ENCODE data around the gene MSRB1. TPM values are rescaled to one million over a fixed set of nuclear protein-coding genes. Genes with fewer than 3 reads are reported as not detected.

Gene MSRB1
- total RNA-seq, 1 experiment from 2014 or later, result 18.3 TPM

Other genes starting within 250 kb of the MSRB1 start
- 75.3 TPM for gene MAPK8IP3, start 237.0 kb downstream of the MSRB1 start, total RNA-seq (2021; ENCODE audit: unreplicated experiment)
- 103 TPM for gene NME3, start 171.7 kb downstream of the MSRB1 start, total RNA-seq (2021; ENCODE audit: unreplicated experiment)
- 36.3 TPM for gene EME2, start 170.4 kb downstream of the MSRB1 start, total RNA-seq (2021; ENCODE audit: unreplicated experiment)
- gene MRPS34, start 170.1 kb downstream of the MSRB1 start, total RNA-seq (2021; ENCODE audit: unreplicated experiment), result 200 TPM
- gene SPSB3, start 160.6 kb downstream of the MSRB1 start, total RNA-seq (2021; ENCODE audit: unreplicated experiment), result 31.6 TPM
- gene NUBP2, start 160.2 kb downstream of the MSRB1 start, total RNA-seq (2021; ENCODE audit: unreplicated experiment), result 103 TPM
- gene IGFALS, start 149.5 kb downstream of the MSRB1 start, total RNA-seq (2021; ENCODE audit: unreplicated experiment), result 0.10 TPM
- 39.1 TPM for gene HAGH, start 116.4 kb downstream of the MSRB1 start, total RNA-seq (2021; ENCODE audit: unreplicated experiment)
- 25.8 TPM for gene FAHD1, start 116.0 kb downstream of the MSRB1 start, total RNA-seq (2021; ENCODE audit: unreplicated experiment)
- gene MEIOB, start 71.0 kb downstream of the MSRB1 start, total RNA-seq (2021; ENCODE audit: unreplicated experiment), result 0.59 TPM
- gene HS3ST6, start 24.8 kb downstream of the MSRB1 start, total RNA-seq (2021; ENCODE audit: unreplicated experiment), result not detected
- 0.93 TPM for gene RPL3L, start 11.5 kb upstream of the MSRB1 start, total RNA-seq (2021; ENCODE audit: unreplicated experiment)
- 273 TPM for gene NDUFB10, start 16.3 kb upstream of the MSRB1 start, total RNA-seq (2021; ENCODE audit: unreplicated experiment)
- 6,265 TPM for gene RPS2, start 21.6 kb upstream of the MSRB1 start, total RNA-seq (2021; ENCODE audit: unreplicated experiment)
- 0.30 TPM for gene RNF151, start 23.7 kb upstream of the MSRB1 start, total RNA-seq (2021; ENCODE audit: unreplicated experiment)
- 68.9 TPM for gene TBL3, start 28.9 kb upstream of the MSRB1 start, total RNA-seq (2021; ENCODE audit: unreplicated experiment)
- gene NOXO1, start 38.3 kb upstream of the MSRB1 start, total RNA-seq (2021; ENCODE audit: unreplicated experiment), result 10.0 TPM
- 47.3 TPM for gene GFER, start 41.0 kb upstream of the MSRB1 start, total RNA-seq (2021; ENCODE audit: unreplicated experiment)
- gene SYNGR3, start 46.8 kb upstream of the MSRB1 start, total RNA-seq (2021; ENCODE audit: unreplicated experiment), result 11.5 TPM
- 57.4 TPM for gene ZNF598, start 66.6 kb upstream of the MSRB1 start, total RNA-seq (2021; ENCODE audit: unreplicated experiment)
- gene NPW, start 76.6 kb upstream of the MSRB1 start, total RNA-seq (2021; ENCODE audit: unreplicated experiment), result 226 TPM
- 58.4 TPM for gene NHERF2, start 83.7 kb upstream of the MSRB1 start, total RNA-seq (2021; ENCODE audit: unreplicated experiment)
- gene NTHL1, start 104.6 kb upstream of the MSRB1 start, total RNA-seq (2021; ENCODE audit: unreplicated experiment), result 40.1 TPM
- 74.1 TPM for gene TSC2, start 104.8 kb upstream of the MSRB1 start, total RNA-seq (2021; ENCODE audit: unreplicated experiment)
- 137 TPM for gene PKD1, start 192.7 kb upstream of the MSRB1 start, total RNA-seq (2021; ENCODE audit: unreplicated experiment)
- gene RAB26, start 205.4 kb upstream of the MSRB1 start, total RNA-seq (2021; ENCODE audit: unreplicated experiment), result 44.9 TPM
- 160 TPM for gene TRAF7, start 212.6 kb upstream of the MSRB1 start, total RNA-seq (2021; ENCODE audit: unreplicated experiment)

All from HCT116 (cell line).